ENCODE data around the gene KCNG1. TPM values are rescaled to one million over a fixed set of nuclear protein-coding genes. Genes with fewer than 3 reads are reported as not detected.
A peak's percentile ranks its signal among the peaks of the same experiment; 100 is the strongest.

KCNG1 gene
- total and polyA plus RNA-seq, 2 of the 8 experiments (the other 6 are each of a cell fraction or from before 2014, with no cell fraction given): 16.0 to 18.0 TPM

DNA sequence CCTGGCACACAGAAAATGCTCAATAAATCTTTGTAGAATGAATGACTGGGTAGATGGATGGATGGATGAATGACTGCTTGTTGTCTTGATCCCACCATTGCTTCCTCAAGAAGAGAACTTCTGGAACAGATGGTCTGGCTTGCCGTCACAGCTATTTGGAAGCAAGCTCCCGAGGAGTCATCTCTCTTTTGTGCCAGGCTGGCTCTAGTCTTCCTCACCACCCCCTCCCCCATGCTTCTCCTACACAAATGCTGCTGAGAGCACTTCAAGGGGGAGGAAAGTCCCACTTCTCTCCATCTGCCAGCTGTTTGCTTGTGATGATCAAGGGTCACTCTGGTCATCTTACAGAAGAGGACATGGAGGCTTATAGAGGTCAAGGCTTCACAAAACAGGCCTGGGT, 11.6 kb upstream of the KCNG1 start:
- Histone ChIP-seq H3K14ac (ENCODE audit: insufficient read length) (no peak overlapping the region), H3K23ac (ENCODE audit: insufficient read length) (no peak overlapping the region), H2BK5ac (ENCODE audit: low read depth, low read length) (no peak overlapping the region), H4K91ac (replicated peaks; ENCODE audit: insufficient read length, low read length) (no peak overlapping the region), H4K8ac (ENCODE audit: extremely low read depth, insufficient read depth, low read length) (no peak overlapping the region), H3K9ac (replicated peaks in 1 of 4; ENCODE audit: extremely low read depth in 1 of 4, low read depth in 3 of 4, low read length in 3 of 4) (no peak overlapping the region), H3K27me3 (replicated peaks in 1 of 4; ENCODE audit: control insufficient read depth in 3 of 4, extremely low read depth in 1 of 4, insufficient read depth in 3 of 4, low read length in 3 of 4) (peaks cover 0 to 2% (median 0%) of the 10 kb centered on the region in 4 experiments; a peak in 3 of 7 replicates), H3K23me2 (ENCODE audit: low read depth, low read length) (no peaks in the 10 kb centered on the region), H2AFZ (ENCODE audit: low read length) (no peak overlapping the region), H2BK20ac (ENCODE audit: low read length) (no peak overlapping the region), H3K4me1 (replicated peaks in 1 of 4; ENCODE audit: control insufficient read depth in 3 of 4, insufficient read depth in 4 of 4, low read length in 3 of 4) (0 out of 7 replicates have a peak, but pooled peaks cover 0 to 2% (median 0%) of the 10 kb centered on the region in 4 experiments), H3K79me2 (ENCODE audit: control insufficient read depth in 1 of 2, insufficient read depth in 2 of 2, low read length in 2 of 2) (no peaks in the 10 kb centered on the region), H2BK15ac (ENCODE audit: low read length) (no peak overlapping the region; the same call in 1 of the 2 replicates), H3K9me3 (ENCODE audit: insufficient read depth in 2 of 2, low read depth in 1 of 2, low read length in 1 of 2) (peaks cover 0 to 9% of the 10 kb centered on the region in 2 experiments; a peak in 1 of 4 replicates), H3K56ac (replicated peaks; ENCODE audit: insufficient read length, low read depth, low read length) (no peak overlapping the region), H4K20me1 (replicated peaks in 1 of 2; ENCODE audit: control insufficient read depth in 1 of 2, insufficient read depth in 2 of 2, low read length in 2 of 2) (no peaks in the 10 kb centered on the region), H3K18ac (ENCODE audit: extremely low read depth, low read length) (no peak overlapping the region), H2BK120ac (replicated peaks; ENCODE audit: low read depth, low read length) (no peak overlapping the region), H3K36me3 (ENCODE audit: control insufficient read depth in 2 of 4, insufficient read depth in 4 of 4, low read length in 3 of 4) (no peaks in the 10 kb centered on the region), H4K5ac (ENCODE audit: insufficient read length, low read depth, low read length) (no peak overlapping the region), H3K79me1 (ENCODE audit: low read depth, low read length) (no peaks in the 10 kb centered on the region), H3K4me2 (ENCODE audit: insufficient read depth in 1 of 2, low read depth in 2 of 2, low read length in 2 of 2) (no peak overlapping the region), H3K27ac (ENCODE audit: low read depth, low read length) (no peak overlapping the region), H2AK5ac (ENCODE audit: low read depth, low read length) (no peak overlapping the region), H3K4ac (replicated peaks; ENCODE audit: insufficient read length, low read depth, low read length) (no peak overlapping the region), H3K4me3 (ENCODE audit: extremely low read depth in 1 of 4, insufficient read depth in 2 of 4, low read depth in 3 of 4, low read length in 4 of 4) (no peak overlapping the region), H2BK12ac (ENCODE audit: low read depth, low read length) (peak overlapping the region; percentile 71; the same call in 1 of the 2 replicates)
- ChIA-PET CTCF (ENCODE audit: partially characterized antibody) (interaction anchor here (0.8 to 2.7 kb wide), 8 partner anchors 9 to 273 kb away, joined by 3 to 12 read pairs (median 5); no protein-coding TSS in a partner anchor), POLR2A (ENCODE audit: partially characterized antibody) (interaction anchor here (0.9 to 1.7 kb wide), 4 partner anchors 9 to 103 kb away, joined by 3 to 4 read pairs (median 4); partner anchors contain the start of gene ADNP)
- no peak for FAIRE-seq
- DNase-seq (ENCODE audit: low read depth in 1 of 2, low spot score in 2 of 2): no peak
- WGBS, 2 experiments (ENCODE audit: extremely low coverage in 1 of 2, insufficient coverage in 1 of 2, insufficient read length in 1 of 2, insufficient replicate concordance in 2 of 2, low coverage in 1 of 2, low lambda C conversion rate in 2 of 2, missing lambda C conversion rate in 1 of 2): 93% methylated on average over 2 of the region's 2 CpGs; no CpG with 5 or more reads in 1 of the 2 experiments
- no peak for TF ChIP-seq BACH1 (IDR thresholded peaks at IDR 0.05; ENCODE audit: low read length)
- no peak for TF ChIP-seq EGR1 (IDR thresholded peaks at IDR 0.05; ENCODE audit: borderline replicate concordance, low read depth, low read length)
- TF ChIP-seq MAFK (IDR thresholded peaks at IDR 0.05; ENCODE audit: low read depth, low read length): no peak
- TF ChIP-seq SIN3A (conservative IDR thresholded peaks at IDR 0.05 in 1 of 2, IDR thresholded peaks at IDR 0.05 in 1 of 2; ENCODE audit: low read depth in 1 of 2, low read length in 2 of 2): no peak
- TF ChIP-seq RNF2 (IDR thresholded peaks at IDR 0.05; ENCODE audit: borderline replicate concordance, low read depth, low read length, missing control alignments, poor library complexity, severe bottlenecking): no peak
- TF ChIP-seq, protein P1, sequence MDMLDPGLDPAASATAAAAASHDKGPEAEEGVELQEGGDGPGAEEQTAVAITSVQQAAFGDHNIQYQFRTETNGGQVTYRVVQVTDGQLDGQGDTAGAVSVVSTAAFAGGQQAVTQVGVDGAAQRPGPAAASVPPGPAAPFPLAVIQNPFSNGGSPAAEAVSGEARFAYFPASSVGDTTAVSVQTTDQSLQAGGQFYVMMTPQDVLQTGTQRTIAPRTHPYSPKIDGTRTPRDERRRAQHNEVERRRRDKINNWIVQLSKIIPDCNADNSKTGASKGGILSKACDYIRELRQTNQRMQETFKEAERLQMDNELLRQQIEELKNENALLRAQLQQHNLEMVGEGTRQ (IDR thresholded peaks at IDR 0.05; ENCODE audit: low read length): no peak
- no peak for TF ChIP-seq CHD2 (IDR thresholded peaks at IDR 0.05; ENCODE audit: low read length)

Data from H1 (cell line).